ENCODE results near the gene EVI2B.
"Not testable (repeated sequence)": the region's sequence is repeated elsewhere in the genome, so short reads cannot be mapped to it uniquely, and the experiment has no call there.

GRCh38 chr17:31262923-31263322, 50.9 kb downstream of the EVI2B start:
- TF ChIP-seq POLR2A, CTCF (IDR thresholded peaks at IDR 0.05): not testable (repeated sequence)

Measured in ovary (tissue), 3 donors.